Peyer's patch (tissue), 4 donors: ENCODE data around the gene DENND2A.

Source experiments
- CTCF ChIP-seq, 6 experiments: fragments of 450-650 bp in 4 of 6; fragments of 200-600 bp in 2 of 6; sonication (generic) in 1 of 6; IDR thresholded peaks; one replicate each; pipeline ENCODE4 v1.5.1; 2017 to 2019; ENCODE audit warnings: antibody characterized with exemption in 6 of 6, mild to moderate bottlenecking in 3 of 6, moderate library complexity in 1 of 6
- POLR2A ChIP-seq, 2 donors: fragments of 450-650 bp; IDR thresholded peaks; one replicate each; pipeline ENCODE4 v1.5.1; 2017; ENCODE audit warnings: antibody characterized with exemption in 2 of 2, mild to moderate bottlenecking in 2 of 2, moderate library complexity in 2 of 2

GRCh38 chr7:140668641-140669040 is 28.0 kb upstream of the DENND2A start:
- TF ChIP-seq POLR2A (IDR thresholded peaks at IDR 0.05) (no peak), CTCF (IDR thresholded peaks at IDR 0.05) (no peak)
